CD4-positive, alpha-beta T cell treated with Interleukin-21 for 1 hour (primary cell): ENCODE measurements around the gene RNASEL.
"Not testable (repeated sequence)": the region's sequence is repeated elsewhere in the genome, so short reads cannot be mapped to it uniquely, and the experiment has no call there.

ENCODE experiments used
- DNase-seq: peaks from one replicate; pipeline ENCODE4 v3.0.0-alpha.2; 2020

The RNASEL gene

DNA sequence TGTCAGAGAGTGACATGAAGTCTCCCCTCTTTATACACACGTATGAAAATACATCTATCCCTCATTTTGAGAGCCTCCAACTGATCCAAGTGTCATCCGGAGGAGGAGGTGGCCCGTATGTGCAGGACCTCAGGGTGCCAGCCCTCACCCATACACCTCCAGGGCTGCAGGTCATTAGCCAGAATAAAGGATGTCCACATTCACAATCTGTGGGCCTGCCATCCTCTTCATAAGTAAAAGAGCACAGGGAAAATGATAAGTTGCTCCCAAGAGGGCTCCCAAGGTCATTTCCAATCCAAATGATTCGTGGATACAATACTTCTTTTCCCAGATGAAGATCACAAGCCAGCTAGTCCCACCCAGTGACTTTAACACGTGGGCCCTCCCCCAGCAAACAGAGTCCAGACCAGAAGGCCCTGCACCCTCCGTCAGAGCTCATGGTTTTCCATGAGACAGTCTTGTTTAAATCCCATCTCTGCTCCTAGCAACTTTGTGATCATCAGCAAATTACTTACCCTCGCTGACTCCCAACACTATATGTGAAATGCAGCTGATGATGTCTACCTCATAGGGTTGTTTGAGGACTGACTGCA, 28.6 kb downstream of the RNASEL start:
- no peak for DNase-seq

- no peak for DNase-seq
Measured at GRCh38 chr1:182556279-182556678, 32.8 kb downstream of the RNASEL start.

- no peak for DNase-seq
Measured at GRCh38 chr1:182555493-182555892, 33.6 kb downstream of the RNASEL start.

- no peak for DNase-seq
Measured at GRCh38 chr1:182552527-182552926, 36.5 kb downstream of the RNASEL start.

GRCh38 chr1:182549811-182550210, 39.2 kb downstream of the RNASEL start:
- no peak for DNase-seq

DNA sequence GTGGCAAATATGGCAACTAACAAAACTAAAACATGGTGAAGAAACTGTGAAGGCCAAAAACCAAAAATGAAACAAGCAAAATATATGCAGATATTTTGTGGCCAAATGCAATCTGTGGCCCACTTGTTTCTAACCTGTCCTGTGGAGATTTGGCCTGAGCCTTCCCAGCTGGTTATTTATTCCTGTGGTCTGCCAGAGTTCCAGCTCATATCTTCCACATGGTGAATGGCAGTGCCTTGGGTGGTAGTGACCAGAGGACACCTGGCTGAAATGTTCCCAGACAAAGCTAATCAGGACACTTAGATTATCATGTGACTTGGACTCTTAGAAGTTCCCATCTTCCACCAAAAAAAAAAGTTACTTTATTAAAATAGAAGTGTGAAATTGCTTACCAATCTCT, 39.7 kb downstream of the RNASEL start:
- no peak for DNase-seq

GRCh38 chr1:182533896-182534295, 55.2 kb downstream of the RNASEL start:
- DNase-seq: no peak

GRCh38 chr1:182528206-182528605, 60.9 kb downstream of the RNASEL start:
- not testable (repeated sequence) for DNase-seq

GRCh38 chr1:182527680-182528079, 61.4 kb downstream of the RNASEL start:
- no peak for DNase-seq

GRCh38 chr1:182525342-182525741, 63.7 kb downstream of the RNASEL start:
- DNase-seq: no peak
